GM21447 (cell line): ENCODE measurements around the gene ZC3H6.
"Not testable (repeated sequence)": the region's sequence is repeated elsewhere in the genome, so short reads cannot be mapped to it uniquely, and the experiment has no call there.

Experiments
- ATAC-seq: cut with Tn5 transposase; IDR thresholded peaks from one replicate; pipeline ENCODE4 v1.9.1; 2021; ENCODE audit not compliant: unreplicated experiment

ZC3H6 gene

GRCh38 chr2:112277596-112278220 lies 2.3 kb downstream of the ZC3H6 start:
- ATAC-seq = no peak

- not testable (repeated sequence) for ATAC-seq
Measured at GRCh38 chr2:112282066-112282465, 6.7 kb downstream of the ZC3H6 start.

GRCh38 chr2:112283535-112283934 lies 8.1 kb downstream of the ZC3H6 start:
- not testable (repeated sequence) for ATAC-seq

GRCh38 chr2:112290088-112290487 lies 14.7 kb downstream of the ZC3H6 start:
- no peak for ATAC-seq

- ATAC-seq = no peak
Measured at GRCh38 chr2:112290648-112291047, 15.3 kb downstream of the ZC3H6 start.

- no peak for ATAC-seq
Measured at GRCh38 chr2:112293636-112294401, 18.4 kb downstream of the ZC3H6 start.

GRCh38 chr2:112295407-112296078 lies 20.1 kb downstream of the ZC3H6 start:
- no peak for ATAC-seq

- no peak for ATAC-seq
Measured at GRCh38 chr2:112296407-112296806, 21.0 kb downstream of the ZC3H6 start.

- ATAC-seq = no peak
Measured at GRCh38 chr2:112301171-112301584, 25.8 kb downstream of the ZC3H6 start.

- no peak for ATAC-seq
Measured at GRCh38 chr2:112301973-112302372, 26.6 kb downstream of the ZC3H6 start.

GRCh38 chr2:112304298-112304941 lies 29.0 kb downstream of the ZC3H6 start:
- no peak for ATAC-seq

GRCh38 chr2:112305132-112305531 lies 29.7 kb downstream of the ZC3H6 start:
- no peak for ATAC-seq

- no peak for ATAC-seq
Measured at GRCh38 chr2:112310906-112311305, 35.5 kb downstream of the ZC3H6 start.

GRCh38 chr2:112311932-112312331 lies 36.5 kb downstream of the ZC3H6 start:
- ATAC-seq = no peak

GRCh38 chr2:112312821-112313220 lies 37.4 kb downstream of the ZC3H6 start:
- ATAC-seq = no peak

- ATAC-seq = no peak
Measured at GRCh38 chr2:112314856-112315255, 39.5 kb downstream of the ZC3H6 start.

GRCh38 chr2:112317303-112318158 lies 42.1 kb downstream of the ZC3H6 start:
- ATAC-seq = no peak

- no peak for ATAC-seq
Measured at GRCh38 chr2:112318515-112318914, 43.1 kb downstream of the ZC3H6 start.

- no peak for ATAC-seq
Measured at GRCh38 chr2:112321375-112322320, 46.3 kb downstream of the ZC3H6 start.
